ENCODE data around the gene DDX20.

The DDX20 gene

GRCh38 chr1:111746614-111746999 is 9.1 kb upstream of the DDX20 start:
- Histone ChIP-seq H3K56ac (ENCODE audit: low read length) (no peak overlapping the region), H3K27me3 (ENCODE audit: insufficient read depth, low read length, poor library complexity) (no peaks in the 10 kb centered on the region), H3K9ac (ENCODE audit: low read length) (no peak overlapping the region), H3K18ac (ENCODE audit: low read length) (no peak overlapping the region), H4K5ac (ENCODE audit: low read length) (no peak overlapping the region), H3K27ac (ENCODE audit: low read depth, low read length) (no peak overlapping the region), H3K4me2 (ENCODE audit: low read length) (no peak overlapping the region), H3K79me1 (ENCODE audit: low read length) (no peaks in the 10 kb centered on the region), H2AK5ac (ENCODE audit: low read length) (no peak overlapping the region), H3K79me2 (ENCODE audit: control insufficient read depth, insufficient read depth, low read length) (no peaks in the 10 kb centered on the region), H3K4ac (ENCODE audit: low read depth, low read length) (no peak overlapping the region), H2BK5ac (ENCODE audit: low read length) (no peak overlapping the region), H4K8ac (ENCODE audit: low read depth, low read length) (no peak overlapping the region), H3K4me3 (ENCODE audit: low read length) (no peak overlapping the region), H3K4me1 (ENCODE audit: control insufficient read depth, low read depth, low read length) (no peaks in the 10 kb centered on the region), H2BK15ac (replicated peaks; ENCODE audit: low read depth) (no peak overlapping the region), H3K23ac (ENCODE audit: low read length) (no peak overlapping the region), H3K36me3 (ENCODE audit: control insufficient read depth, insufficient read depth, low read length) (no peaks in the 10 kb centered on the region), H2BK120ac (ENCODE audit: low read depth, low read length) (no peak overlapping the region)
- WGBS (ENCODE audit: extremely low coverage, insufficient coverage, low lambda C conversion rate) = no CpG with 5 or more reads among the region's 2 CpGs
- DNase-seq = peak; percentile 27

GRCh38 chr1:111747282-111747734 is 8.4 kb upstream of the DDX20 start:
- Histone ChIP-seq H3K56ac (ENCODE audit: low read length) (no peak overlapping the region), H2BK15ac (replicated peaks; ENCODE audit: low read depth) (no peak overlapping the region), H3K27me3 (ENCODE audit: insufficient read depth, low read length, poor library complexity) (no peaks in the 10 kb centered on the region), H3K36me3 (ENCODE audit: control insufficient read depth, insufficient read depth, low read length) (no peaks in the 10 kb centered on the region), H3K4me3 (ENCODE audit: low read length) (no peak overlapping the region), H2BK5ac (ENCODE audit: low read length) (no peak overlapping the region), H3K79me2 (ENCODE audit: control insufficient read depth, insufficient read depth, low read length) (no peaks in the 10 kb centered on the region), H2BK120ac (ENCODE audit: low read depth, low read length) (no peak overlapping the region), H3K4me2 (ENCODE audit: low read length) (no peak overlapping the region), H4K5ac (ENCODE audit: low read length) (no peak overlapping the region), H3K23ac (ENCODE audit: low read length) (no peak overlapping the region), H3K9ac (ENCODE audit: low read length) (no peak overlapping the region), H3K4ac (ENCODE audit: low read depth, low read length) (no peak overlapping the region), H4K8ac (ENCODE audit: low read depth, low read length) (no peak overlapping the region), H3K79me1 (ENCODE audit: low read length) (no peaks in the 10 kb centered on the region), H2AK5ac (ENCODE audit: low read length) (no peak overlapping the region), H3K4me1 (ENCODE audit: control insufficient read depth, low read depth, low read length) (no peaks in the 10 kb centered on the region), H3K18ac (ENCODE audit: low read length) (no peak overlapping the region), H3K27ac (ENCODE audit: low read depth, low read length) (no peak overlapping the region)
- no CpG with 5 or more reads among the region's 3 CpGs for WGBS (ENCODE audit: extremely low coverage, insufficient coverage, low lambda C conversion rate)
- peak; percentile 92 for DNase-seq

- Histone ChIP-seq H4K5ac (ENCODE audit: low read length) (no peak overlapping the region), H4K8ac (ENCODE audit: low read depth, low read length) (no peak overlapping the region), H3K4ac (ENCODE audit: low read depth, low read length) (no peak overlapping the region), H3K23ac (ENCODE audit: low read length) (no peak overlapping the region), H3K27me3 (ENCODE audit: insufficient read depth, low read length, poor library complexity) (no peaks in the 10 kb centered on the region), H3K27ac (ENCODE audit: low read depth, low read length) (no peak overlapping the region), H3K9ac (ENCODE audit: low read length) (no peak overlapping the region), H3K56ac (ENCODE audit: low read length) (no peak overlapping the region), H2BK5ac (ENCODE audit: low read length) (no peak overlapping the region), H2BK15ac (replicated peaks; ENCODE audit: low read depth) (no peak overlapping the region), H3K79me1 (ENCODE audit: low read length) (no peaks in the 10 kb centered on the region), H2AK5ac (ENCODE audit: low read length) (no peak overlapping the region), H3K36me3 (ENCODE audit: control insufficient read depth, insufficient read depth, low read length) (no peaks in the 10 kb centered on the region), H3K4me1 (ENCODE audit: control insufficient read depth, low read depth, low read length) (no peaks in the 10 kb centered on the region), H3K79me2 (ENCODE audit: control insufficient read depth, insufficient read depth, low read length) (no peaks in the 10 kb centered on the region), H2BK120ac (ENCODE audit: low read depth, low read length) (no peak overlapping the region), H3K4me3 (ENCODE audit: low read length) (no peak overlapping the region), H3K18ac (ENCODE audit: low read length) (no peak overlapping the region), H3K4me2 (ENCODE audit: low read length) (no peak overlapping the region)
- DNase-seq = no peak
- WGBS (ENCODE audit: extremely low coverage, insufficient coverage, low lambda C conversion rate) = no CpG with 5 or more reads among the region's 4 CpGs
Observed at GRCh38 chr1:111747947-111748346, 7.8 kb upstream of the DDX20 start.

- H3K36me3 ChIP-seq (ENCODE audit: control insufficient read depth, insufficient read depth, low read length) = no peaks in the 10 kb centered on the region
- no peak overlapping the region for H3K9ac ChIP-seq (ENCODE audit: low read length)
- no peak overlapping the region for H3K56ac ChIP-seq (ENCODE audit: low read length)
- H2AK5ac ChIP-seq (ENCODE audit: low read length) = no peak overlapping the region
- DNase-seq = no peak
- no peak overlapping the region for H3K4me2 ChIP-seq (ENCODE audit: low read length)
- H3K27me3 ChIP-seq (ENCODE audit: insufficient read depth, low read length, poor library complexity) = no peaks in the 10 kb centered on the region
- no CpG with 5 or more reads among the region's 3 CpGs for WGBS (ENCODE audit: extremely low coverage, insufficient coverage, low lambda C conversion rate)
- no peak overlapping the region for H2BK5ac ChIP-seq (ENCODE audit: low read length)
- H2BK15ac ChIP-seq (replicated peaks; ENCODE audit: low read depth) = no peak overlapping the region
- H3K79me1 ChIP-seq (ENCODE audit: low read length) = no peaks in the 10 kb centered on the region
- H2BK120ac ChIP-seq (ENCODE audit: low read depth, low read length) = no peak overlapping the region
- H3K4me3 ChIP-seq (ENCODE audit: low read length) = no peak overlapping the region
- H3K23ac ChIP-seq (ENCODE audit: low read length) = no peak overlapping the region
- no peak overlapping the region for H3K27ac ChIP-seq (ENCODE audit: low read depth, low read length)
- no peak overlapping the region for H4K8ac ChIP-seq (ENCODE audit: low read depth, low read length)
- H3K4ac ChIP-seq (ENCODE audit: low read depth, low read length) = no peak overlapping the region
- H4K5ac ChIP-seq (ENCODE audit: low read length) = no peak overlapping the region
- H3K18ac ChIP-seq (ENCODE audit: low read length) = no peak overlapping the region
- H3K4me1 ChIP-seq (ENCODE audit: control insufficient read depth, low read depth, low read length) = no peaks in the 10 kb centered on the region
- no peaks in the 10 kb centered on the region for H3K79me2 ChIP-seq (ENCODE audit: control insufficient read depth, insufficient read depth, low read length)
Observed at GRCh38 chr1:111749628-111750027, 6.1 kb upstream of the DDX20 start.

GRCh38 chr1:111750856-111751255 is 4.8 kb upstream of the DDX20 start:
- Histone ChIP-seq H3K4ac (ENCODE audit: low read depth, low read length) (no peak overlapping the region), H3K27ac (ENCODE audit: low read depth, low read length) (no peak overlapping the region), H2BK15ac (replicated peaks; ENCODE audit: low read depth) (no peak overlapping the region), H3K27me3 (ENCODE audit: insufficient read depth, low read length, poor library complexity) (no peaks in the 10 kb centered on the region), H3K36me3 (ENCODE audit: control insufficient read depth, insufficient read depth, low read length) (no peaks in the 10 kb centered on the region), H3K4me1 (ENCODE audit: control insufficient read depth, low read depth, low read length) (no peaks in the 10 kb centered on the region), H3K4me2 (ENCODE audit: low read length) (no peak overlapping the region), H2BK120ac (ENCODE audit: low read depth, low read length) (no peak overlapping the region), H3K79me1 (ENCODE audit: low read length) (no peaks in the 10 kb centered on the region), H4K5ac (ENCODE audit: low read length) (no peak overlapping the region), H4K8ac (ENCODE audit: low read depth, low read length) (no peak overlapping the region), H3K9ac (ENCODE audit: low read length) (no peak overlapping the region), H3K18ac (ENCODE audit: low read length) (no peak overlapping the region), H3K56ac (ENCODE audit: low read length) (no peak overlapping the region), H2AK5ac (ENCODE audit: low read length) (no peak overlapping the region), H2BK5ac (ENCODE audit: low read length) (no peak overlapping the region), H3K4me3 (ENCODE audit: low read length) (no peak overlapping the region), H3K23ac (ENCODE audit: low read length) (no peak overlapping the region), H3K79me2 (ENCODE audit: control insufficient read depth, insufficient read depth, low read length) (no peaks in the 10 kb centered on the region)
- WGBS (ENCODE audit: extremely low coverage, insufficient coverage, low lambda C conversion rate) = no CpG with 5 or more reads among the region's 2 CpGs
- DNase-seq = no peak

- Histone ChIP-seq H3K27me3 (ENCODE audit: insufficient read depth, low read length, poor library complexity) (no peaks in the 10 kb centered on the region), H3K4me1 (ENCODE audit: control insufficient read depth, low read depth, low read length) (no peaks in the 10 kb centered on the region), H2BK120ac (ENCODE audit: low read depth, low read length) (no peak overlapping the region), H2AK5ac (ENCODE audit: low read length) (no peak overlapping the region), H2BK5ac (ENCODE audit: low read length) (no peak overlapping the region), H3K36me3 (ENCODE audit: control insufficient read depth, insufficient read depth, low read length) (no peaks in the 10 kb centered on the region), H4K8ac (ENCODE audit: low read depth, low read length) (no peak overlapping the region), H2BK15ac (replicated peaks; ENCODE audit: low read depth) (no peak overlapping the region), H4K5ac (ENCODE audit: low read length) (no peak overlapping the region), H3K56ac (ENCODE audit: low read length) (no peak overlapping the region), H3K9ac (ENCODE audit: low read length) (no peak overlapping the region), H3K23ac (ENCODE audit: low read length) (no peak overlapping the region), H3K79me2 (ENCODE audit: control insufficient read depth, insufficient read depth, low read length) (peaks cover 9% of the 10 kb centered on the region), H3K18ac (ENCODE audit: low read length) (no peak overlapping the region), H3K4ac (ENCODE audit: low read depth, low read length) (no peak overlapping the region), H3K4me2 (ENCODE audit: low read length) (no peak overlapping the region), H3K79me1 (ENCODE audit: low read length) (no peaks in the 10 kb centered on the region), H3K27ac (ENCODE audit: low read depth, low read length) (no peak overlapping the region), H3K4me3 (ENCODE audit: low read length) (no peak overlapping the region)
- DNase-seq = no peak
- no CpG with 5 or more reads among the region's 2 CpGs for WGBS (ENCODE audit: extremely low coverage, insufficient coverage, low lambda C conversion rate)
Observed at GRCh38 chr1:111751906-111752575, 3.7 kb upstream of the DDX20 start.

Data from mesendoderm (in vitro differentiated cells).